DND-41 (cell line): Measurements from ENCODE around the gene DYRK1B.

Experiments
- ATAC-seq: fragments of 200-7000 bp; cut with Tn5 transposase; 3 replicates; pipeline ENCODE4 v1.9.1; 2021; ENCODE audit warnings: low read depth; ENCODE audit not compliant: insufficient read depth
- DNase-seq: peaks from one replicate; pipeline ENCODE4 v3.0.0-alpha.2; 2020
- H2AFZ ChIP-seq: 2 replicates; pipeline ENCODE4 v1.6.0; 2012; ENCODE audit warnings: low read depth, low read length
- H3K27ac ChIP-seq: 2 replicates; pipeline ENCODE4 v1.5.1; 2012; ENCODE audit warnings: low read length, inconsistent platforms
- H3K27me3 ChIP-seq: fragments of 200-600 bp; sonication (generic); 2 replicates; pipeline ENCODE4 v1.6.0; 2012; ENCODE audit warnings: low read length, mild to moderate bottlenecking, inconsistent platforms; ENCODE audit not compliant: insufficient read depth, poor library complexity
- H3K36me3 ChIP-seq: 2 replicates; pipeline ENCODE4 v1.5.1; 2012; ENCODE audit warnings: low read length, inconsistent platforms; ENCODE audit not compliant: insufficient read depth
- H3K4me1 ChIP-seq: 2 replicates; pipeline ENCODE4 v1.5.1; 2012; ENCODE audit warnings: mild to moderate bottlenecking, low read length; ENCODE audit not compliant: insufficient read depth
- H3K4me2 ChIP-seq: 2 replicates; pipeline ENCODE4 v1.6.0; 2012; ENCODE audit warnings: mild to moderate bottlenecking, moderate library complexity, low read length, inconsistent platforms; ENCODE audit not compliant: insufficient read depth
- H3K4me3 ChIP-seq, 2 experiments: fragments of 200-600 bp in 1 of 2; shearing (Covaris generic) in 1 of 2; 2 replicates each; pipeline ENCODE4 v1.5.1; 2012 to 2016; ENCODE audit warnings: inconsistent platforms in 2 of 2, low read length in 2 of 2, mild to moderate bottlenecking in 2 of 2, low read depth in 1 of 2, moderate library complexity in 1 of 2
- H3K79me2 ChIP-seq: 2 replicates; pipeline ENCODE4 v1.6.0; 2012; ENCODE audit warnings: low read length, inconsistent platforms; ENCODE audit not compliant: insufficient read depth
- H3K9ac ChIP-seq: 2 replicates; pipeline ENCODE4 v1.6.0; 2012; ENCODE audit warnings: low read depth, mild to moderate bottlenecking, inconsistent platforms, low read length, moderate library complexity
- H3K9me3 ChIP-seq: 2 replicates; pipeline ENCODE4 v1.5.1; 2012; ENCODE audit warnings: low read length, moderate library complexity, mild to moderate bottlenecking, inconsistent platforms; ENCODE audit not compliant: insufficient read depth, severe bottlenecking
- H4K20me1 ChIP-seq: 2 replicates; pipeline ENCODE4 v1.6.0; 2012; ENCODE audit warnings: low read length; ENCODE audit not compliant: insufficient read depth
- EZH2 ChIP-seq: IDR thresholded peaks from 3 replicates; pipeline ENCODE4 v1.6.1; 2012; ENCODE audit warnings: borderline replicate concordance, low read depth, mild to moderate bottlenecking, moderate library complexity, low read length, inconsistent platforms; ENCODE audit not compliant: severe bottlenecking
- TF ChIP-seq, protein P1 (sequence below): IDR thresholded peaks from 2 replicates; pipeline ENCODE4 v1.5.1; 2012; ENCODE audit warnings: borderline replicate concordance, low read length, moderate library complexity, mild to moderate bottlenecking; ENCODE audit not compliant: poor library complexity, severe bottlenecking; ENCODE audit errors: extremely low read depth

The DYRK1B gene

DNA sequence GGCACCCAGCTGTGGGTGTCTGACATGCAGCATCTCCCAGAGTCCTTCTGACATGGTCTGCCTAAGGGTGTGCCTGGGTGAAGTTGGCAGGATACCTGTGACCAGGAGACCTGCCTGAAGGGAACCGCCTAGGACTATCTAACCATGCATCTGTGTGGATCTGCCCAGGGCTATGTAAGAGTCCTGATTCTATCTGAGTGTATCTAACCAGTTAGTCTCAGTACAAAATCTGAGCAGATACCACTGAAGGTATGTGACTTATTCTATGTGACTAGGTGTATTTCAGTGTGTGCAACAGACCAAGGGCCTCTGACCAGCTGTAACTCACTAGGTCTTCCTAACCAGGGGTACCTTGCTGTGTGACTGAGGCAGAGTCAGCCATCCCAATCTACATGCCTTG lies 40.4 kb upstream of the DYRK1B start:
- ATAC-seq: no peak
- no peak for TF ChIP-seq EZH2
- TF ChIP-seq, protein P1, sequence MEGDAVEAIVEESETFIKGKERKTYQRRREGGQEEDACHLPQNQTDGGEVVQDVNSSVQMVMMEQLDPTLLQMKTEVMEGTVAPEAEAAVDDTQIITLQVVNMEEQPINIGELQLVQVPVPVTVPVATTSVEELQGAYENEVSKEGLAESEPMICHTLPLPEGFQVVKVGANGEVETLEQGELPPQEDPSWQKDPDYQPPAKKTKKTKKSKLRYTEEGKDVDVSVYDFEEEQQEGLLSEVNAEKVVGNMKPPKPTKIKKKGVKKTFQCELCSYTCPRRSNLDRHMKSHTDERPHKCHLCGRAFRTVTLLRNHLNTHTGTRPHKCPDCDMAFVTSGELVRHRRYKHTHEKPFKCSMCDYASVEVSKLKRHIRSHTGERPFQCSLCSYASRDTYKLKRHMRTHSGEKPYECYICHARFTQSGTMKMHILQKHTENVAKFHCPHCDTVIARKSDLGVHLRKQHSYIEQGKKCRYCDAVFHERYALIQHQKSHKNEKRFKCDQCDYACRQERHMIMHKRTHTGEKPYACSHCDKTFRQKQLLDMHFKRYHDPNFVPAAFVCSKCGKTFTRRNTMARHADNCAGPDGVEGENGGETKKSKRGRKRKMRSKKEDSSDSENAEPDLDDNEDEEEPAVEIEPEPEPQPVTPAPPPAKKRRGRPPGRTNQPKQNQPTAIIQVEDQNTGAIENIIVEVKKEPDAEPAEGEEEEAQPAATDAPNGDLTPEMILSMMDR: no peak
- Histone ChIP-seq H3K4me3 (no peak overlapping the region), H3K36me3 (no peaks in the 10 kb centered on the region), H3K27ac (no peak overlapping the region), H3K9ac (no peak overlapping the region), H4K20me1 (no peaks in the 10 kb centered on the region), H2AFZ (no peak overlapping the region), H3K4me2 (no peak overlapping the region), H3K9me3 (no peaks in the 10 kb centered on the region), H3K4me1 (no peaks in the 10 kb centered on the region), H3K27me3 (no peaks in the 10 kb centered on the region), H3K79me2 (no peaks in the 10 kb centered on the region)
- DNase-seq: no peak

GRCh38 chr19:39873385-39873784 lies 39.4 kb upstream of the DYRK1B start:
- H3K36me3 ChIP-seq: no peaks in the 10 kb centered on the region
- H3K79me2 ChIP-seq: no peaks in the 10 kb centered on the region
- H3K9ac ChIP-seq: no peak overlapping the region
- ATAC-seq: no peak
- H3K27ac ChIP-seq: no peak overlapping the region
- H4K20me1 ChIP-seq: no peaks in the 10 kb centered on the region
- no peaks in the 10 kb centered on the region for H3K9me3 ChIP-seq
- no peaks in the 10 kb centered on the region for H3K27me3 ChIP-seq
- H2AFZ ChIP-seq: no peak overlapping the region
- no peak overlapping the region for H3K4me2 ChIP-seq
- H3K4me3 ChIP-seq: no peak overlapping the region
- no peak for TF ChIP-seq EZH2
- TF ChIP-seq, protein P1: no peak
- no peak for DNase-seq
- no peaks in the 10 kb centered on the region for H3K4me1 ChIP-seq

DNA sequence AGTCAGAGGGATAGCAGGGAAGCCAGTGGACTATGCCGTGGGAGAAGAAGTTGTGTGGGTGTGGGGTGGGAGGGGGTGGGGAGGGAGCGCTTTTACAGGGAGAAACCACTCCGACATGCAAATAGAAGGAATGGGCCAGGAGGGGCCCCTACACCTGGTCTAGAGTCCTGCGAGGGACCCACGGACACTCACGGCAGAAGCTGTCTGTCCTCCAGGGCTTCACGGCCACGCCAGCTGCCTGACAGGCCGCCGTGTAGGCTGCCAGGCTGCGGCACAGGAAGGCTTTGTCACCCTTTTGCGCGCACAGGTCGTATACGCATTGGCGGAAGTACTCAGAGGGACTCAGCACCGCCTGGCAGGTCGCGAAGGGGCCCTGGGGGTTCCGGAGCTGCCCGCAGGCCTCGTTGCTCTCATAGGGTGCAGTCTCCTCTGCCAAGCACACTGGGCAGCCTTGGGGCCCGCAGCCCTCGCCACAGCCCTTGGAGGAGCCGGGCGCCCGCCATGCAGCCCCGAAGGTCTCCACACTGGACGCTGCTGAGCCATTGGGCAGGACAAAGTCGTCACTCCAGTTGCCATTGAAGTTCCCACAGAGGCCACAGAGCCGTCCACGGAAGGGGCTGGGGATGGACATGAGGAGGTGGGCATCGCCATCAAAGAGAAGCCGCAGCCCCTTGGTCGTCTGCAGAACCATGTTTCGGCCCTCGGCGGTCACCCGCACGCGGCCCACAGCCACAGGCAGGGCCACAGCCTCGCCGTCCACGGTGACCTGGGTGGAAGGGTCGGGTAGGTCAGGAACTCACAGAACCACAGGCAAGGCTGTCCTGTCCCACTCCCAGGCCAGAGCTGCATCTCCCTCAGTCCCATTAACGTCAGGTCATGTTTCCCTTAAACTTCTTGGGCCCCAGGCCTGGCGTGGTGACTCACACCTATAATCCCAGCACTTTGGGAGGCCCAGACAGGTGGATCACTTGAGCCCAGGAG lies 38.2 kb upstream of the DYRK1B start:
- H3K4me1 ChIP-seq: no peaks in the 10 kb centered on the region
- H3K27me3 ChIP-seq: no peaks in the 10 kb centered on the region
- no peaks in the 10 kb centered on the region for H3K79me2 ChIP-seq
- H3K4me2 ChIP-seq: no peak overlapping the region
- no peak overlapping the region for H3K27ac ChIP-seq
- H3K36me3 ChIP-seq: no peaks in the 10 kb centered on the region
- no peak overlapping the region for H2AFZ ChIP-seq
- no peak for ATAC-seq
- DNase-seq: no peak
- H3K9ac ChIP-seq: no peak overlapping the region
- no peaks in the 10 kb centered on the region for H4K20me1 ChIP-seq
- no peak overlapping the region for H3K4me3 ChIP-seq
- TF ChIP-seq, protein P1: no peak
- no peak for TF ChIP-seq EZH2
- no peaks in the 10 kb centered on the region for H3K9me3 ChIP-seq

- no peak overlapping the region for H3K9ac ChIP-seq
- H3K4me3 ChIP-seq: no peak overlapping the region
- H3K36me3 ChIP-seq: no peaks in the 10 kb centered on the region
These were observed 37.4 kb upstream of the DYRK1B start for GRCh38 chr19:39871362-39871761.

More at GRCh38 chr19:39871362-39871761, 37.4 kb upstream of the DYRK1B start:
- ATAC-seq: no peak
- H3K4me1 ChIP-seq: no peaks in the 10 kb centered on the region
- no peaks in the 10 kb centered on the region for H3K9me3 ChIP-seq
- TF ChIP-seq, protein P1: no peak
- TF ChIP-seq EZH2: no peak
- no peak overlapping the region for H2AFZ ChIP-seq
- no peak overlapping the region for H3K27ac ChIP-seq
- H4K20me1 ChIP-seq: no peaks in the 10 kb centered on the region
- no peak for DNase-seq
- no peak overlapping the region for H3K4me2 ChIP-seq
- H3K79me2 ChIP-seq: no peaks in the 10 kb centered on the region
- no peaks in the 10 kb centered on the region for H3K27me3 ChIP-seq
